ENCODE data around the gene ZNF738. TPM values are rescaled to one million over a fixed set of nuclear protein-coding genes. Genes with fewer than 3 reads are reported as not detected.

ZNF738 gene
- total and polyA plus RNA-seq, 2 of the 13 experiments (the other 11 are each of a cell fraction or from before 2014, with no cell fraction given), result 2.7 to 5.3 TPM

DNA sequence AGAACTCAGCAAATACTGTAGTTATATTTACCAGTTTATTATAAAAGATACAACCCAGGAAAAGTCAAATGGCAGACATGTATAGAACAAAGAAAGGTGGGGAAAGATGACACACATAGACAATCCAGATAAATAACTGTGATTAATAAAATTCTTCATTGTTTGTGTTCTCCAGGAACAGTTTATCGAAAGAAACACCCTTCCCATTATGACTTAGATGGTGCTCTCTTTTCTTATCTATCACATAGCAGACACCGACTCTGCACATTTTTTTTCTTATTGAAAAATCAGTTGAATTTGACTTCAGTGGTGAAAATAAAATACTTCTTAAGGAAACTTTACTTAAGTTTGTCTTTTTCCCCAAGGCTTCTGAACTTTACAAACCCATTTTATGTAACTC lies 35.8 kb upstream of the ZNF738 start:
- intact Hi-C loops (cut with micrococcal nuclease; ENCODE audit: unreplicated experiment), result loop anchor here (10.0 kb wide), 1 partner anchor 442 kb away; the partner anchor contains the start of gene ZNF100
- Histone ChIP-seq H3K27me3 (ENCODE audit: control insufficient read depth in 1 of 2, insufficient read depth in 2 of 2, low read length in 2 of 2) (no peaks in the 10 kb centered on the region), H3K4me3 (replicated peaks in 1 of 3; ENCODE audit: insufficient read depth in 1 of 3, low read depth in 2 of 3, low read length in 3 of 3) (no peak overlapping the region), H3K9me3 (ENCODE audit: low read length) (no peaks in the 10 kb centered on the region), H3K4me2 (ENCODE audit: low read depth, low read length) (no peak overlapping the region), H3K9ac (ENCODE audit: insufficient read depth, low read depth, low read length) (no peak overlapping the region), H3K79me2 (ENCODE audit: insufficient read depth, low read length) (peaks cover 31% of the 10 kb centered on the region), H3K36me3 (replicated peaks in 1 of 2; ENCODE audit: control insufficient read depth in 1 of 2, insufficient read depth in 2 of 2, low read length in 2 of 2) (0 out of 5 replicates have a peak, but pooled peaks cover 0 to 8% of the 10 kb centered on the region in 2 experiments), H3K4me1 (ENCODE audit: insufficient read depth, low read length) (peaks cover 29% of the 10 kb centered on the region), H2AFZ (ENCODE audit: low read length) (no peak overlapping the region), H3K27ac (ENCODE audit: extremely low read length, insufficient read depth, low read length) (no peak overlapping the region), H4K20me1 (ENCODE audit: insufficient read depth, low read length) (no peaks in the 10 kb centered on the region)
- no peak for ATAC-seq
- ChIA-PET CTCF (ENCODE audit: low intra/inter-chr PET ratio, low total read pairs) (no interaction called here), POLR2A (no interaction called here)
- no TSS peak for BruUV-seq (replicated peaks)
- in situ Hi-C loops (cut with HindIII; ENCODE audit: extremely low pct_ligation_motif_present, low pct_unique_long_range_greater_than_20kb), result no loop called here
- WGBS (ENCODE audit: low lambda C conversion rate), result 96% methylated on average over 2 of the region's 2 CpGs
- no peak for FAIRE-seq
- DNase-seq (ENCODE audit: low spot score), result no peak
- TF ChIP-seq ZNF598 (CRISPR knock-in tag; IDR thresholded peaks at IDR 0.05; ENCODE audit: borderline replicate concordance) (no peak), ZNF180 (CRISPR knock-in tag; IDR thresholded peaks at IDR 0.05; ENCODE audit: borderline replicate concordance, low read depth) (no peak), ZNF644 (CRISPR knock-in tag; IDR thresholded peaks at IDR 0.05; ENCODE audit: low read depth) (no peak), NCOA1 (CRISPR knock-in tag; IDR thresholded peaks at IDR 0.05) (no peak), ARID5B (CRISPR knock-in tag; IDR thresholded peaks at IDR 0.05) (no peak), ARNTL (CRISPR knock-in tag; IDR thresholded peaks at IDR 0.05) (no peak)

Measured in HepG2 (cell line).